HG02852 (cell line): ENCODE measurements around the gene OR9A2.

Experiments
- ATAC-seq: cut with Tn5 transposase; IDR thresholded peaks from one replicate; pipeline ENCODE4 v1.9.1; 2021; ENCODE audit warnings: mild to moderate bottlenecking, moderate library complexity; ENCODE audit not compliant: unreplicated experiment

OR9A2 gene

GRCh38 chr7:143027032-143027431 is at the start of gene OR9A2:
Gene OR9A2 (minus strand): TSS chr7:143027132. CDS start chr7:143027132, 0 bp downstream.
- ATAC-seq: no peak

GRCh38 chr7:143074141-143074540 is 47.2 kb upstream of the OR9A2 start:
- no peak for ATAC-seq

GRCh38 chr7:143073556-143073955 is 46.6 kb upstream of the OR9A2 start:
- ATAC-seq: no peak

GRCh38 chr7:143069912-143070500 is 43.1 kb upstream of the OR9A2 start:
- ATAC-seq: no peak

GRCh38 chr7:143068446-143068845 is 41.5 kb upstream of the OR9A2 start:
- ATAC-seq: no peak

GRCh38 chr7:143063741-143064140 is 36.8 kb upstream of the OR9A2 start:
- no peak for ATAC-seq

- no peak for ATAC-seq
These were observed 28.8 kb upstream of the OR9A2 start for GRCh38 chr7:143055754-143056153.

- ATAC-seq: no peak
These were observed 27.7 kb upstream of the OR9A2 start for GRCh38 chr7:143054621-143055020.

- ATAC-seq: no peak
These were observed 25.1 kb upstream of the OR9A2 start, which contains the start of gene OR6V1 for GRCh38 chr7:143052041-143052440. Gene OR6V1 (plus strand): TSS chr7:143052341. CDS start chr7:143052341, 0 bp downstream.

- ATAC-seq: no peak
These were observed 24.0 kb upstream of the OR9A2 start for GRCh38 chr7:143050931-143051330.

- no peak for ATAC-seq
These were observed 22.4 kb upstream of the OR9A2 start for GRCh38 chr7:143049362-143049761.

- no peak for ATAC-seq
These were observed 21.9 kb upstream of the OR9A2 start for GRCh38 chr7:143048827-143049226.

GRCh38 chr7:143047326-143047725 is 20.4 kb upstream of the OR9A2 start:
- no peak for ATAC-seq

GRCh38 chr7:143046426-143046851 is 19.5 kb upstream of the OR9A2 start:
- no peak for ATAC-seq

- peak; percentile 71 for ATAC-seq
These were observed 16.5 kb upstream of the OR9A2 start for GRCh38 chr7:143043391-143043790.

GRCh38 chr7:143042790-143043271 is 15.9 kb upstream of the OR9A2 start:
- no peak for ATAC-seq

GRCh38 chr7:143042159-143042789 is 15.3 kb upstream of the OR9A2 start:
- ATAC-seq: no peak

- no peak for ATAC-seq
These were observed 14.4 kb upstream of the OR9A2 start for GRCh38 chr7:143041346-143041745.

GRCh38 chr7:143040209-143040715 is 13.3 kb upstream of the OR9A2 start:
- ATAC-seq: no peak

- ATAC-seq: no peak
These were observed 11.7 kb upstream of the OR9A2 start for GRCh38 chr7:143038635-143039034.

GRCh38 chr7:143027683-143028082 is 751 bp upstream of the OR9A2 start:
- no peak for ATAC-seq

- no peak for ATAC-seq
These were observed 1.6 kb downstream of the OR9A2 start for GRCh38 chr7:143025371-143025770.
